Liver (tissue), 9 donors: ENCODE data around the gene RPTOR. TPM values are rescaled to one million over a fixed set of nuclear protein-coding genes. Genes with fewer than 3 reads are reported as not detected.

Experiments used
- DNase-seq: peaks from one replicate; pipeline ENCODE4 v3.0.0-alpha.2; 2017; ENCODE audit warnings: low spot score
- H3K27ac ChIP-seq, 2 donors: one replicate each; pipeline ENCODE4 v1.7.0; 2013; ENCODE audit warnings: inconsistent platforms in 2 of 2, low read length in 2 of 2, control low read depth in 1 of 2, low read depth in 1 of 2, mild to moderate bottlenecking in 1 of 2
- H3K27me3 ChIP-seq, 4 donors: one replicate each; pipeline versions ENCODE4 v1.6.1 to v1.7.0; 2013; ENCODE audit warnings: low read length in 3 of 4, inconsistent platforms in 1 of 4, mild to moderate bottlenecking in 1 of 4, moderate library complexity in 1 of 4; ENCODE audit not compliant: control insufficient read depth in 4 of 4, insufficient read depth in 4 of 4
- H3K36me3 ChIP-seq, 4 donors: one replicate each; pipeline versions ENCODE4 v1.6.1 to v1.7.0; 2013; ENCODE audit warnings: low read length in 3 of 4, mild to moderate bottlenecking in 3 of 4, low read depth in 1 of 4, moderate library complexity in 1 of 4; ENCODE audit not compliant: control insufficient read depth in 4 of 4, insufficient read depth in 3 of 4
- H3K4me1 ChIP-seq, 4 donors: one replicate each; pipeline versions ENCODE4 v1.6.1 to v1.7.0; 2013; ENCODE audit warnings: low read length in 3 of 4, mild to moderate bottlenecking in 3 of 4, moderate library complexity in 1 of 4; ENCODE audit not compliant: control insufficient read depth in 4 of 4, insufficient read depth in 4 of 4
- H3K4me3 ChIP-seq, 3 donors: one replicate each; pipeline versions ENCODE4 v1.6.1 to v1.7.0; 2013; ENCODE audit warnings: low read length in 3 of 3, control low read depth in 1 of 3, low read depth in 1 of 3, mild to moderate bottlenecking in 1 of 3
- H3K9ac ChIP-seq, 2 donors: one replicate each; pipeline ENCODE4 v1.7.0; 2013; ENCODE audit warnings: low read length in 2 of 2, mild to moderate bottlenecking in 2 of 2, moderate library complexity in 2 of 2, control low read depth in 1 of 2, low read depth in 1 of 2
- H3K9me3 ChIP-seq, 4 donors: one replicate each; pipeline versions ENCODE4 v1.6.1 to v1.7.0; 2013; ENCODE audit warnings: low read length in 3 of 4; ENCODE audit not compliant: control insufficient read depth in 4 of 4
- EGR1 ChIP-seq, 2 donors: IDR thresholded peaks; 2 replicates each; pipeline ENCODE4 v1.6.1; 2016 to 2018; ENCODE audit warnings: antibody characterized with exemption in 2 of 2, low read depth in 2 of 2
- FOXA2 ChIP-seq: IDR thresholded peaks from 2 replicates; pipeline ENCODE4 v1.6.1; 2016; ENCODE audit warnings: antibody characterized with exemption
- HNF4A ChIP-seq, 2 donors: conservative IDR thresholded peaks; 2 replicates each; pipeline ENCODE4 v1.6.1; 2016; ENCODE audit warnings: antibody characterized with exemption in 2 of 2, mild to moderate bottlenecking in 2 of 2
- HNF4G ChIP-seq: IDR thresholded peaks from 2 replicates; pipeline ENCODE4 v1.6.1; 2016; ENCODE audit warnings: antibody characterized with exemption
- JUND ChIP-seq, 2 donors: IDR thresholded peaks; 2 replicates each; pipeline ENCODE4 v1.6.1; 2016; ENCODE audit warnings: antibody characterized with exemption in 2 of 2
- RAD21 ChIP-seq, 2 donors: IDR thresholded peaks; 2 replicates each; pipeline ENCODE4 v1.6.1; 2016; ENCODE audit warnings: antibody characterized with exemption in 2 of 2, mild to moderate bottlenecking in 2 of 2
- RXRA ChIP-seq, 2 donors: IDR thresholded peaks; 2 replicates each; pipeline ENCODE4 v1.6.1; 2017 to 2018; ENCODE audit warnings: antibody characterized with exemption in 2 of 2, mild to moderate bottlenecking in 1 of 2
- SP1 ChIP-seq: IDR thresholded peaks from 2 replicates; pipeline ENCODE4 v1.6.1; 2018; ENCODE audit warnings: antibody characterized with exemption, mild to moderate bottlenecking
- TAF1 ChIP-seq: conservative IDR thresholded peaks from 2 replicates; pipeline ENCODE4 v1.6.1; 2016; ENCODE audit warnings: antibody characterized with exemption, mild to moderate bottlenecking
- YY1 ChIP-seq: IDR thresholded peaks from 2 replicates; pipeline ENCODE4 v1.6.1; 2016; ENCODE audit warnings: antibody characterized with exemption, mild to moderate bottlenecking
- WGBS: extraction: QIAGEN DNeasy Blood & Tissue Kit; methylation state at CpG from one replicate; pipeline ENCODE4 v1.1.7; 2013; 5-methylcytosine and 5-hydroxymethylcytosine counted together
- polyA plus RNA-seq, 2 donors: library from polyadenylated mRNA; stranded (reverse) in 1 of 2; unstranded in 1 of 2; fragments of 200-250 nt in 1 of 2; fragments of >200 nt in 1 of 2; fragmentation: Nextera tagmentation in 1 of 2; extraction: Ambion mirVana in 1 of 2; gene quantifications; one replicate each; pipeline versions ENCODE4 v1.2.1 to v1.2.3, GENCODE V29; 2013 to 2015
- total RNA-seq, 2 donors: library from RNA; depleted of rRNA; stranded (reverse); fragments of >200 nt; gene quantifications; one replicate each; pipeline ENCODE4 v1.2.3, GENCODE V29; 2014
- TF ChIP-seq, protein P1 (sequence below): IDR thresholded peaks from 2 replicates; pipeline ENCODE4 v1.6.1; 2016; ENCODE audit warnings: antibody characterized with exemption
- TF ChIP-seq, protein P2 (sequence below): IDR thresholded peaks from 2 replicates; pipeline ENCODE4 v1.6.1; 2016; ENCODE audit warnings: antibody characterized with exemption
- TF ChIP-seq, protein P3 (sequence below): IDR thresholded peaks from 2 replicates; pipeline ENCODE4 v1.6.1; 2016; ENCODE audit warnings: antibody characterized with exemption
- TF ChIP-seq, protein P4 (sequence below): IDR thresholded peaks from 2 replicates; pipeline ENCODE4 v1.6.1; 2016; ENCODE audit warnings: antibody characterized with exemption, mild to moderate bottlenecking
- TF ChIP-seq, protein P5 (sequence below): fragments of 150-350 bp; IDR thresholded peaks from 2 replicates; pipeline ENCODE4 v1.5.1; 2017; ENCODE audit warnings: improper control_type of control experiment, low read depth, low read length; ENCODE audit not compliant: missing input control
- donor health status: healthy.
- donor health status: healthy.
- donor health status: healthy.
- donor health status: healthy.
- donor health status: healthy.

The RPTOR gene
- total and polyA plus RNA-seq, 4 donors: 4.8 to 25.4 (median 11.6) TPM

DNA sequence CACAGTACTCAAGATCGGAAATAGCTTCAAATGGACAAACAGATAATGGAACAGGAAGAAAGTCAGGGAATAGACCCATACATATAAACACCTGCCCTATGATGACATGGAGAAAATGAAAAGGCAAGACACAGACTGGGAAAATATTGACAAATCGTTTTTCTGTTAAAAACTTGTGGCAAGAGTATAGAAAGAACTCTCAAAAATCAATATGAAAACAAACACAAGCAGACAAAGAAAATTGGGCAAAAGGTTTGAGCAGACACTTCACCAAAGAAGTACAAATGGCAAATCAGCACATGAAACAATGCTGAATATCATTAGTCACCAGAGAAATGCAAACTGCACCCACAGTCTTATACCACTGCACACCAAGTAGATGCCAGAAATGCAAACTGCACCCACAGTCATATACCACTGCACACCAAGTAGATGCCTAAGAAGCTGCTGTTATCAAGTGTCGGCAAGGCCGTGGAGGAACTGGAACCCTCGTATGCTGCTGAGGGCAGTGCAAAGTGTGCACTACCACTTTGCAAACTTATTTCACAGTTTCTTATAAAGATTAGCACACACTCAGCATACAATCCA is 323.5 kb downstream of the RPTOR start:
- Histone ChIP-seq H3K9me3 (no peaks in the 10 kb centered on the region), H3K27ac (no peak overlapping the region), H3K4me1 (peaks cover 0 to 11% (median 5%) of the 10 kb centered on the region in 4 donors), H3K9ac (no peak overlapping the region), H3K36me3 (no peaks in the 10 kb centered on the region), H3K27me3 (no peaks in the 10 kb centered on the region), H3K4me3 (no peak overlapping the region)
- DNase-seq: no peak
- 75% methylated on average over 5 of the region's 5 CpGs for WGBS
- TF ChIP-seq, protein P1, sequence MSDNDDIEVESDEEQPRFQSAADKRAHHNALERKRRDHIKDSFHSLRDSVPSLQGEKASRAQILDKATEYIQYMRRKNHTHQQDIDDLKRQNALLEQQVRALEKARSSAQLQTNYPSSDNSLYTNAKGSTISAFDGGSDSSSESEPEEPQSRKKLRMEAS: no peak
- TF ChIP-seq, protein P2, sequence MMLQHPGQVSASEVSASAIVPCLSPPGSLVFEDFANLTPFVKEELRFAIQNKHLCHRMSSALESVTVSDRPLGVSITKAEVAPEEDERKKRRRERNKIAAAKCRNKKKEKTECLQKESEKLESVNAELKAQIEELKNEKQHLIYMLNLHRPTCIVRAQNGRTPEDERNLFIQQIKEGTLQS: no peak
- no peak for TF ChIP-seq TAF1
- no peak for TF ChIP-seq EGR1 (IDR thresholded peaks at IDR 0.05; ENCODE audit: low read depth in 2 of 2)
- TF ChIP-seq FOXA2: no peak
- TF ChIP-seq HNF4A (conservative IDR thresholded peaks at IDR 0.05): no peak
- no peak for TF ChIP-seq HNF4G
- TF ChIP-seq YY1: no peak
- TF ChIP-seq, protein P3, sequence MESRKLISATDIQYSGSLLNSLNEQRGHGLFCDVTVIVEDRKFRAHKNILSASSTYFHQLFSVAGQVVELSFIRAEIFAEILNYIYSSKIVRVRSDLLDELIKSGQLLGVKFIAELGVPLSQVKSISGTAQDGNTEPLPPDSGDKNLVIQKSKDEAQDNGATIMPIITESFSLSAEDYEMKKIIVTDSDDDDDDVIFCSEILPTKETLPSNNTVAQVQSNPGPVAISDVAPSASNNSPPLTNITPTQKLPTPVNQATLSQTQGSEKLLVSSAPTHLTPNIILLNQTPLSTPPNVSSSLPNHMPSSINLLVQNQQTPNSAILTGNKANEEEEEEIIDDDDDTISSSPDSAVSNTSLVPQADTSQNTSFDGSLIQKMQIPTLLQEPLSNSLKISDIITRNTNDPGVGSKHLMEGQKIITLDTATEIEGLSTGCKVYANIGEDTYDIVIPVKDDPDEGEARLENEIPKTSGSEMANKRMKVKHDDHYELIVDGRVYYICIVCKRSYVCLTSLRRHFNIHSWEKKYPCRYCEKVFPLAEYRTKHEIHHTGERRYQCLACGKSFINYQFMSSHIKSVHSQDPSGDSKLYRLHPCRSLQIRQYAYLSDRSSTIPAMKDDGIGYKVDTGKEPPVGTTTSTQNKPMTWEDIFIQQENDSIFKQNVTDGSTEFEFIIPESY: no peak
- TF ChIP-seq RXRA (IDR thresholded peaks at IDR 0.05): no peak
- TF ChIP-seq, protein P4, sequence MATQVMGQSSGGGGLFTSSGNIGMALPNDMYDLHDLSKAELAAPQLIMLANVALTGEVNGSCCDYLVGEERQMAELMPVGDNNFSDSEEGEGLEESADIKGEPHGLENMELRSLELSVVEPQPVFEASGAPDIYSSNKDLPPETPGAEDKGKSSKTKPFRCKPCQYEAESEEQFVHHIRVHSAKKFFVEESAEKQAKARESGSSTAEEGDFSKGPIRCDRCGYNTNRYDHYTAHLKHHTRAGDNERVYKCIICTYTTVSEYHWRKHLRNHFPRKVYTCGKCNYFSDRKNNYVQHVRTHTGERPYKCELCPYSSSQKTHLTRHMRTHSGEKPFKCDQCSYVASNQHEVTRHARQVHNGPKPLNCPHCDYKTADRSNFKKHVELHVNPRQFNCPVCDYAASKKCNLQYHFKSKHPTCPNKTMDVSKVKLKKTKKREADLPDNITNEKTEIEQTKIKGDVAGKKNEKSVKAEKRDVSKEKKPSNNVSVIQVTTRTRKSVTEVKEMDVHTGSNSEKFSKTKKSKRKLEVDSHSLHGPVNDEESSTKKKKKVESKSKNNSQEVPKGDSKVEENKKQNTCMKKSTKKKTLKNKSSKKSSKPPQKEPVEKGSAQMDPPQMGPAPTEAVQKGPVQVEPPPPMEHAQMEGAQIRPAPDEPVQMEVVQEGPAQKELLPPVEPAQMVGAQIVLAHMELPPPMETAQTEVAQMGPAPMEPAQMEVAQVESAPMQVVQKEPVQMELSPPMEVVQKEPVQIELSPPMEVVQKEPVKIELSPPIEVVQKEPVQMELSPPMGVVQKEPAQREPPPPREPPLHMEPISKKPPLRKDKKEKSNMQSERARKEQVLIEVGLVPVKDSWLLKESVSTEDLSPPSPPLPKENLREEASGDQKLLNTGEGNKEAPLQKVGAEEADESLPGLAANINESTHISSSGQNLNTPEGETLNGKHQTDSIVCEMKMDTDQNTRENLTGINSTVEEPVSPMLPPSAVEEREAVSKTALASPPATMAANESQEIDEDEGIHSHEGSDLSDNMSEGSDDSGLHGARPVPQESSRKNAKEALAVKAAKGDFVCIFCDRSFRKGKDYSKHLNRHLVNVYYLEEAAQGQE: no peak

DNA sequence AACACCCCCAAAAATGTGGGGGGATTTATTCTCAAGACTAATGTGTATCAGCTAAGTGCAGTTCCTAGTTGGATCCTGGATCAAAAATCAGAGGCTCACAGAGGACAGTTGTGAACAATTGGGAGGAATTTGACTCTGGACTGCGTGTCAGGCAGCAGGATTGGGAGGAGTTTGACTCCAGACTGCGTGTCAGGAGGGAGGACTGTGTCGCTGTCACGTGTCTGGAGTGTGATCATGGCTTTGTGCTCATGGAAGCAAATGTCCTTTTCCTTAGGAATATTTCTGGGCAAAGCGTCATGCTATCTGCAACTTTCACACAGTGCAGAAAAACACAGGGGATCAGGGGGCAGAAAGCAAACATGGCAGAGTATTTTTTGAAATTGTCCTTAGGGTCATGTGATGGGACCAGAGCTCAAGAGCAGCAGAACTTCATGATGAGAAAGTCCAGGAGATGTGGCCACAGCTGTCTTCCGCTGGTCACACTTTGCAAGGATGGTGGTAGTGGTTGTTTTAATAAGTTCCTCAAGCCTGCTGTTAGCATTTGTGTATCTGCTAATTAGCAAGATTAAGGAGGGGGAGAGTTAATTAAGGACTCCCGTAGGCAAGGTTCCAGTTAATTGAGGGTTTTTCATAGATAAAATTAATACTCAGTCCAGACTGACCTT is 325.0 kb downstream of the RPTOR start:
- Histone ChIP-seq H3K27ac (no peak overlapping the region), H3K9me3 (no peaks in the 10 kb centered on the region), H3K27me3 (no peaks in the 10 kb centered on the region), H3K36me3 (peaks cover 0 to under 1% (median 0%) of the 10 kb centered on the region in 4 donors), H3K4me1 (peaks cover 0 to 11% (median 5%) of the 10 kb centered on the region in 4 donors), H3K4me3 (no peak overlapping the region), H3K9ac (no peak overlapping the region)
- DNase-seq: no peak
- WGBS: 86% methylated on average over 7 of the region's 7 CpGs
- no peak for TF ChIP-seq YY1
- no peak for TF ChIP-seq HNF4G
- no peak for TF ChIP-seq EGR1 (IDR thresholded peaks at IDR 0.05; ENCODE audit: low read depth in 2 of 2)
- no peak for TF ChIP-seq RAD21 (IDR thresholded peaks at IDR 0.05)
- no peak for TF ChIP-seq JUND (IDR thresholded peaks at IDR 0.05)
- TF ChIP-seq, protein P4: no peak
- no peak for TF ChIP-seq SP1
- no peak for TF ChIP-seq RXRA (IDR thresholded peaks at IDR 0.05)
- TF ChIP-seq TAF1: no peak
- TF ChIP-seq, protein P5, sequence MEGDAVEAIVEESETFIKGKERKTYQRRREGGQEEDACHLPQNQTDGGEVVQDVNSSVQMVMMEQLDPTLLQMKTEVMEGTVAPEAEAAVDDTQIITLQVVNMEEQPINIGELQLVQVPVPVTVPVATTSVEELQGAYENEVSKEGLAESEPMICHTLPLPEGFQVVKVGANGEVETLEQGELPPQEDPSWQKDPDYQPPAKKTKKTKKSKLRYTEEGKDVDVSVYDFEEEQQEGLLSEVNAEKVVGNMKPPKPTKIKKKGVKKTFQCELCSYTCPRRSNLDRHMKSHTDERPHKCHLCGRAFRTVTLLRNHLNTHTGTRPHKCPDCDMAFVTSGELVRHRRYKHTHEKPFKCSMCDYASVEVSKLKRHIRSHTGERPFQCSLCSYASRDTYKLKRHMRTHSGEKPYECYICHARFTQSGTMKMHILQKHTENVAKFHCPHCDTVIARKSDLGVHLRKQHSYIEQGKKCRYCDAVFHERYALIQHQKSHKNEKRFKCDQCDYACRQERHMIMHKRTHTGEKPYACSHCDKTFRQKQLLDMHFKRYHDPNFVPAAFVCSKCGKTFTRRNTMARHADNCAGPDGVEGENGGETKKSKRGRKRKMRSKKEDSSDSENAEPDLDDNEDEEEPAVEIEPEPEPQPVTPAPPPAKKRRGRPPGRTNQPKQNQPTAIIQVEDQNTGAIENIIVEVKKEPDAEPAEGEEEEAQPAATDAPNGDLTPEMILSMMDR: no peak
- TF ChIP-seq, protein P3: no peak
- TF ChIP-seq, protein P1: no peak
- TF ChIP-seq HNF4A (conservative IDR thresholded peaks at IDR 0.05): no peak
